GM21447 (cell line): ENCODE results near the gene PLET1.

Source experiments
- ATAC-seq: cut with Tn5 transposase; IDR thresholded peaks from one replicate; pipeline ENCODE4 v1.9.1; 2021; ENCODE audit not compliant: unreplicated experiment

The PLET1 gene

GRCh38 chr11:112285841-112286311 is 25.2 kb upstream of the PLET1 start:
- no peak for ATAC-seq

DNA sequence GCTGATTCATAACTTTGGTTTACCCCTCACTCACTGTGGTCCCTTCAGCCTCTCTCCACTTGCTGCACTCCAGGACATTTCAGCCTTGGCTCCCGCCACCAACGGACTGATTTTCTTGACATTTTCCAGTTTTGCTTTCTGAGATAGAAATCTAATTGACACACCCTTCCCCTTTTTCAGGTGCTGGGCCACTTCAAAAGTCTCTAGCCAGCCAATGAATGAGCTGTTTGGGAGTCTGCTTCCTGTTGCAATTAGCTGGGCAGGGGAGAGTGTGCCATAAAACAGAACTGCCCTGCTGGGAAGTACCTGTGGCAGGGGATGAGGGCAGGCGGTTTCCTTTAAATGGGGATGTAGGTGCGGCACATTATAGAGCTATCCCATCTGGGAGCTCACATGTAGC is 21.1 kb upstream of the PLET1 start:
- no peak for ATAC-seq

GRCh38 chr11:112280268-112281126 is 19.8 kb upstream of the PLET1 start:
- peak; percentile 69 for ATAC-seq

- peak; percentile 62 for ATAC-seq
Observed at GRCh38 chr11:112279901-112280267, 19.2 kb upstream of the PLET1 start.

GRCh38 chr11:112278803-112279202 is 18.1 kb upstream of the PLET1 start:
- ATAC-seq: no peak

DNA sequence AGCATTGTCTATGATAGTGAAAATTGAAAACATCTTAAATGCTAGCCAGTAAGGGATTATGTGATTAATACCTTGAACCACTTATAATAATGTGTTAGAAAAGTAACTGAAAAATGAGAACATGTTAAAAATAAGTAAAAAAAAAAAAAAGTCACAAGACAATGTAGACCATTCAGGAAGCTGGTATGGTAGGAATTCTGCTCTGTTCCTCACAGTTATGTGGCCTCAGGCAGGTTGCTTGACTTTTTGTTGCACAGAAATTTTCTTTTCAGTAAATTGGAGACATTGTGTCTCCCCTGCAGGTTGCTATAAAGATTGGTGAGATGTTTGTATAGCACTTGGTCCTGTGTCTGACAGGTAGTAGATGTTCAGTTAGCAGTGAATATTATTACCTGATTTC is 17.3 kb upstream of the PLET1 start:
- ATAC-seq: no peak

DNA sequence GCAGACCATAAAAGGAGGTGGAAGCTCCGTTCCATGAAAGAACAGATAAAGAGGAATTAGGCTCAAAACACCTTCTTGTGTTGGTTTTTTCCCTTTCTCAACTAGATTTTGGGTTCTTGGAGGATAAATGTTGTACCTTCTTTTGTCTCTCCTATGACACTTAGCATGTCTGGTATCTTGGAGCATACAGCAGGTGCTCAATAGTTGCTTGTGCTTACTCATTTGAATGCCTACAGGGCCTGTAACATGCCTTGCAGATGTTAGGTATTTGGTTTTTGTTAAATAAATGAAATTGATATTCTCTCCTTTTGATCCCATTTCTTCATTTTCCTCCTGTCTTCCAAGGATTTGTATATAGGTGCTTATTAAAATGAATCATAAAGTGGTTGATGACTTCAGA is 16.4 kb upstream of the PLET1 start:
- no peak for ATAC-seq

GRCh38 chr11:112274007-112274783 is 13.5 kb upstream of the PLET1 start:
- no peak for ATAC-seq

DNA sequence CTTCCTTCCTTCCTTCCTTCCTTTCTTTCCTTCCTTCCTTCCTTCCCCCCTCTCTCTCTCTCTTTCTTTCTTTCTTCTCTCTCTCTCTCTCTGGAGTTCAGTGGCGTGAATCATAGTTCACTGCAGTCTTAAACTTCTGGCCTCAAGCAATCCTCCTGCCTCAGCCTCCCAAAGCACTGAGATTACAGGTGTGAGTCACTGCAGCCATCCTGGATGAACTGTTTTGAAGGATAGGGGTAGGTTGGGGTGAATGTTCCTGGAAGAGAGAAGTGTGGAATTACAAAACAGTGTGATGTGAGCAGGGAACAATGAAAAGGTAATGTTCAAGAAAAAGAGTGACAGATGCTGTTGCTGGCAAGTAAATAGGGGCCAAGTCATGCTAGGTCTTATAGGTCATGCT is 12.4 kb upstream of the PLET1 start:
- ATAC-seq: no peak

- ATAC-seq: no peak
Observed at GRCh38 chr11:112271242-112271641, 10.6 kb upstream of the PLET1 start.

DNA sequence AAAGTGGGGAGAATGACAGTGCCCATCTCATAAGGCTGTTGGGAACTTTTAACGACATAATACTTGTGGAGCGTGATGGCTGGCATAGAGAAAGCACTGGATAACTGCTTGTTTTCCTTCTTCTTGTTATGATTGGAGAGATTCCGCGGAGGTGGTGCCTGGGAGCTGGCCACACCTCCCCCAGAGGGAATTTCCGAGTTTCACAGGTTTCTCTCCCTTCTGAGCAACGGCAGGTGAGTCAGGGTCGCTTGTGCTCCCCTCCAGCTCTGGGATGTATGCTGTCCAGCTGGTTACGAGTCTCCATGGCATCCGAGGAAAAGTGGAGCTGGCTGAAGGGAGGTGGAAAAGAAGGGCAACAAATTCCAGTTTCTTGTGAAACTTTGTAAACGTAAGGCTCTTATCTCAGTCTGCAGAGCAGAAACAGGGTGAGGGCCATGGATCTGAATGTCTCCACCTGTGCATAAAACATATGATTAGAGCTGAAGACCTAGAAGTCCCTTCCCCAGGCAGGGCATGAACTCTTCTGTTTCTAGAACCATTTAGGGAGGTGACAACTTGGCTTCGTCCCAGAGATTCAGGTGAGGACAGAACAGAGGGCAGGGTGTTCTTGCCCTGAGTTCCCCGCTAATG is 10.0 kb upstream of the PLET1 start:
- no peak for ATAC-seq

- no peak for ATAC-seq
Observed at GRCh38 chr11:112269139-112269538, 8.5 kb upstream of the PLET1 start.

GRCh38 chr11:112268406-112268805 is 7.7 kb upstream of the PLET1 start:
- ATAC-seq: no peak

- no peak for ATAC-seq
Observed at GRCh38 chr11:112267188-112267591, 6.5 kb upstream of the PLET1 start.

GRCh38 chr11:112266410-112266778 is 5.7 kb upstream of the PLET1 start:
- ATAC-seq: no peak

- ATAC-seq: no peak
Observed at GRCh38 chr11:112265659-112266409, 5.2 kb upstream of the PLET1 start.

DNA sequence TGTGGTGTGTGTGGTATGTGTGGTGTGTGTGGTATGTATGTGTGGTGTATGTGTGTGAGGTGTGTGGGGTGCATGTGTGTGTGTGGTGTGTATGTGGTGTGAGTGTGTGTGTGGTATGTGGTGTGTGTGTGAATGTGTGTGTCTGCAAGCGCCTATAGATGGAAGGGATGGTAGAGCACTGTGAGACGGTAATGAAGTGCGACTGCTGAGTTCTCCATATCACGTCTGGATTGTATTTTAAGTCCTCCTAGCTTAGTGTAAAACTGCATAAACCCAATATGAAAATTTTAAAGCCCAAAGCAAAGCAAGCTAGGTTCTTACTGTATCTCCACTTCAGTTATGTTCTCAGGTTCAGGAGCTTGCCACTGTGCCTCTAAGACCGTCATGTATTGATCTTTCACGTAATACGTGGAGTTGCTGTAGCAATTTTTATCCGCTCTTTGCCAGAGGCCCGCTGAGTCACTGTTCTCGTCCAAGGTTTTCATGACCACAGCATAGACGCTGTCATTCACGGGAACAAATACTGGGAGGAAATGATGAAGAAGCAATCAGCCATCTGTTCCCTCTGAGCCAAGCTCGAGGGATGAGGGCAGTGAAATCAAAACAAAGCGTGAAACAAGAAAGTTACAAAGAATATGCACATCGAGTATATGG is 5.5 kb downstream of the PLET1 start:
- no peak for ATAC-seq

DNA sequence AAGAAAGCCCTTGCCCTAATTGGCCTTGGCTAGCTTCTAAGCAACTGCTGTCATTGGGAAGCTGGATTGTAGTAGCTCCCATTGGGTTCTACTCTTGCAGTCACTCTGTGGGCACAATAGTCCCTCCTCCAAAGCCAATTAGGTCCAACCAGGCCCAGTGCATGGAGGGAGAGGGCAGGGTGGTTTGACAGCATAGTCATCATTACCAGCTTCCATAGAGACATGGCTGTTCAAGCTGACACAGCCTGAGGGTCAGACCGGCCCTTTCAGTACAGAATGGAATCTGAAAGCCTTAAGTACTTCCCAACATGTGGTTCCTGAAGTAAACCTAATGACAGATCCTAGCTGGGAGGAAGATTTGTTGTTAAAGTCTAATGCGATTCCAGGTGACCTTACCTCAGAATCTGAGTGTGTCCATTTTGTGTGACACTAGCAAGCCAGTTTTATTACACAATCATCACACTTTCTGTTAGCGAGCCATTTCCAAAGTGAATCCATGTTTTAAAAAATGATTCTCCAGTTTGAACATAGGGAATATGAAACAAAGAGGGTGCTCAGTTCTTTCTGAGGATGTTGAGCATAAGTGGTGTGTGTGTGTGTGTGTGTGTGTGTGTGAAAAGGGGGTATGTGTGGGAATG is 6.9 kb downstream of the PLET1 start:
- no peak for ATAC-seq

GRCh38 chr11:112249871-112250610 is 10.6 kb downstream of the PLET1 start:
- no peak for ATAC-seq
